ENCODE measurements around the gene PCDH9.

Gene PCDH9

GRCh38 chr13:66921437-66921836 is 308.7 kb downstream of the PCDH9 start:
- TF ChIP-seq CTCF (IDR thresholded peaks at IDR 0.05; ENCODE audit: borderline replicate concordance, control extremely low read depth, extremely low read depth, insufficient read depth, missing control alignments) = no peak
- in situ Hi-C loops (cut with MboI; ENCODE audit: low sequenced_read_pairs, unreplicated experiment) = no loop called here
- no peak for DNase-seq (ENCODE audit: low spot score)

GRCh38 chr13:66915596-66916185 is 314.4 kb downstream of the PCDH9 start:
- in situ Hi-C loops (cut with MboI; ENCODE audit: low sequenced_read_pairs, unreplicated experiment) = no loop called here
- TF ChIP-seq CTCF (IDR thresholded peaks at IDR 0.05; ENCODE audit: borderline replicate concordance, control extremely low read depth, extremely low read depth, insufficient read depth, missing control alignments) = no peak
- no peak for DNase-seq (ENCODE audit: low spot score)

GRCh38 chr13:66914155-66914554 is 316.0 kb downstream of the PCDH9 start:
- no peak for TF ChIP-seq CTCF (IDR thresholded peaks at IDR 0.05; ENCODE audit: borderline replicate concordance, control extremely low read depth, extremely low read depth, insufficient read depth, missing control alignments)
- no peak for DNase-seq (ENCODE audit: low spot score)
- in situ Hi-C loops (cut with MboI; ENCODE audit: low sequenced_read_pairs, unreplicated experiment) = no loop called here

GRCh38 chr13:66911411-66911939 is 318.7 kb downstream of the PCDH9 start:
- TF ChIP-seq CTCF (IDR thresholded peaks at IDR 0.05; ENCODE audit: borderline replicate concordance, control extremely low read depth, extremely low read depth, insufficient read depth, missing control alignments) = no peak
- in situ Hi-C loops (cut with MboI; ENCODE audit: low sequenced_read_pairs, unreplicated experiment) = no loop called here
- no peak for DNase-seq (ENCODE audit: low spot score)

- in situ Hi-C loops (cut with MboI; ENCODE audit: low sequenced_read_pairs, unreplicated experiment) = no loop called here
- no peak for DNase-seq (ENCODE audit: low spot score)
- TF ChIP-seq CTCF (IDR thresholded peaks at IDR 0.05; ENCODE audit: borderline replicate concordance, control extremely low read depth, extremely low read depth, insufficient read depth, missing control alignments) = no peak
Observed at GRCh38 chr13:66899955-66900354, 330.2 kb downstream of the PCDH9 start.

- no peak for DNase-seq (ENCODE audit: low spot score)
- in situ Hi-C loops (cut with MboI; ENCODE audit: low sequenced_read_pairs, unreplicated experiment) = no loop called here
- no peak for TF ChIP-seq CTCF (IDR thresholded peaks at IDR 0.05; ENCODE audit: borderline replicate concordance, control extremely low read depth, extremely low read depth, insufficient read depth, missing control alignments)
Observed at GRCh38 chr13:66896933-66897332, 333.2 kb downstream of the PCDH9 start.

Measured in GM13976 (cell line).